A673 (cell line): ENCODE data around the gene PGAP3.

ENCODE experiments used
- CTCF ChIP-seq: fragments of 300-800, 200-600 bp; sonication (generic); conservative IDR thresholded peaks from 2 replicates; pipeline ENCODE4 v1.5.1; 2017; ENCODE audit warnings: low read depth, mild to moderate bottlenecking, antibody characterized with exemption, low read length, moderate library complexity, mixed read lengths
- EZH2 ChIP-seq: fragments of 200-600 bp; sonication (generic); IDR thresholded peaks from 2 replicates; pipeline ENCODE4 v1.6.1; 2017; ENCODE audit warnings: borderline replicate concordance, low read depth, mild to moderate bottlenecking, mixed read lengths, antibody characterized with exemption, low read length; ENCODE audit not compliant: poor library complexity, severe bottlenecking

GRCh38 chr17:39667262-39667944, 20.5 kb downstream of the PGAP3 start:
- TF ChIP-seq EZH2 (no peak), CTCF (no peak)
